ENCODE results near the gene CTNNA3.

The CTNNA3 gene

GRCh38 chr10:67602268-67602950, 93.6 kb downstream of the CTNNA3 start:
- no peak overlapping the region for H3K4me3 ChIP-seq (ENCODE audit: low read length)
- no peaks in the 10 kb centered on the region for H3K27me3 ChIP-seq (ENCODE audit: control insufficient read depth, low read length)
- H3K4me1 ChIP-seq (ENCODE audit: control insufficient read depth, low read length), result no peaks in the 10 kb centered on the region
- no peak overlapping the region for H3K4me2 ChIP-seq (ENCODE audit: low read length)
- no peaks in the 10 kb centered on the region for H3K36me3 ChIP-seq (ENCODE audit: control insufficient read depth, low read length)
- H3K27ac ChIP-seq (ENCODE audit: low read depth, low read length), result no peak overlapping the region
- H4K20me1 ChIP-seq (ENCODE audit: control insufficient read depth, insufficient read depth, low read depth, low read length), result no peaks in the 10 kb centered on the region
- no peaks in the 10 kb centered on the region for H3K9me3 ChIP-seq (ENCODE audit: control insufficient read depth, insufficient read depth, low read length)
- H3K9me2 ChIP-seq (replicated peaks; ENCODE audit: control insufficient read depth, low read length), result no peaks in the 10 kb centered on the region
- no peaks in the 10 kb centered on the region for H3K79me2 ChIP-seq (ENCODE audit: control insufficient read depth, low read length)
- no peaks in the 10 kb centered on the region for H3F3A ChIP-seq (ENCODE audit: control insufficient read depth, insufficient read depth)
- no peak for TF ChIP-seq CTCF (IDR thresholded peaks at IDR 0.05; ENCODE audit: low read depth, low read length, poor library complexity, severe bottlenecking)
- no peak for TF ChIP-seq EZH2phosphoT487 (IDR thresholded peaks at IDR 0.05; ENCODE audit: borderline replicate concordance, low read length)

- Histone ChIP-seq H3K4me1 (ENCODE audit: control insufficient read depth, low read length) (no peaks in the 10 kb centered on the region), H3K4me2 (ENCODE audit: low read length) (no peak overlapping the region), H3K36me3 (ENCODE audit: control insufficient read depth, low read length) (no peaks in the 10 kb centered on the region), H3K9me3 (ENCODE audit: control insufficient read depth, insufficient read depth, low read length) (no peaks in the 10 kb centered on the region), H3K27me3 (ENCODE audit: control insufficient read depth, low read length) (no peaks in the 10 kb centered on the region), H3F3A (ENCODE audit: control insufficient read depth, insufficient read depth) (no peaks in the 10 kb centered on the region), H3K4me3 (ENCODE audit: low read length) (no peak overlapping the region), H4K20me1 (ENCODE audit: control insufficient read depth, insufficient read depth, low read depth, low read length) (no peaks in the 10 kb centered on the region), H3K9me2 (replicated peaks; ENCODE audit: control insufficient read depth, low read length) (no peaks in the 10 kb centered on the region), H3K27ac (ENCODE audit: low read depth, low read length) (no peak overlapping the region), H3K79me2 (ENCODE audit: control insufficient read depth, low read length) (no peaks in the 10 kb centered on the region)
- TF ChIP-seq EZH2phosphoT487 (IDR thresholded peaks at IDR 0.05; ENCODE audit: borderline replicate concordance, low read length), result no peak
- TF ChIP-seq CTCF (IDR thresholded peaks at IDR 0.05; ENCODE audit: low read depth, low read length, poor library complexity, severe bottlenecking), result no peak
These were observed 96.4 kb downstream of the CTNNA3 start for GRCh38 chr10:67599597-67599996.

GRCh38 chr10:67596641-67597040, 99.4 kb downstream of the CTNNA3 start:
- Histone ChIP-seq H3K36me3 (ENCODE audit: control insufficient read depth, low read length) (no peaks in the 10 kb centered on the region), H3K9me3 (ENCODE audit: control insufficient read depth, insufficient read depth, low read length) (peaks cover 5% of the 10 kb centered on the region; the same call in 1 of the 2 replicates)

More at GRCh38 chr10:67596641-67597040, 99.4 kb downstream of the CTNNA3 start:
- Histone ChIP-seq H3K79me2 (ENCODE audit: control insufficient read depth, low read length) (no peaks in the 10 kb centered on the region), H3K4me2 (ENCODE audit: low read length) (no peak overlapping the region), H3K4me1 (ENCODE audit: control insufficient read depth, low read length) (no peaks in the 10 kb centered on the region), H3F3A (ENCODE audit: control insufficient read depth, insufficient read depth) (no peaks in the 10 kb centered on the region), H3K27me3 (ENCODE audit: control insufficient read depth, low read length) (no peaks in the 10 kb centered on the region), H3K9me2 (replicated peaks; ENCODE audit: control insufficient read depth, low read length) (no peaks in the 10 kb centered on the region), H4K20me1 (ENCODE audit: control insufficient read depth, insufficient read depth, low read depth, low read length) (no peaks in the 10 kb centered on the region), H3K27ac (ENCODE audit: low read depth, low read length) (no peak overlapping the region), H3K4me3 (ENCODE audit: low read length) (no peak overlapping the region)
- TF ChIP-seq EZH2phosphoT487 (IDR thresholded peaks at IDR 0.05; ENCODE audit: borderline replicate concordance, low read length), result no peak
- no peak for TF ChIP-seq CTCF (IDR thresholded peaks at IDR 0.05; ENCODE audit: low read depth, low read length, poor library complexity, severe bottlenecking)

Data from DOHH2 (cell line).